GM19468 (cell line): Measurements from ENCODE around the gene OSBPL7.
A peak's percentile ranks its signal among the peaks of the same experiment; 100 is the strongest.

Experiments
- ATAC-seq: cut with Tn5 transposase; IDR thresholded peaks from one replicate; pipeline ENCODE4 v1.9.1; 2021; ENCODE audit warnings: mild to moderate bottlenecking, moderate library complexity, moderate number of reproducible peaks; ENCODE audit not compliant: unreplicated experiment; ENCODE audit errors: extremely low read depth

Gene OSBPL7

DNA sequence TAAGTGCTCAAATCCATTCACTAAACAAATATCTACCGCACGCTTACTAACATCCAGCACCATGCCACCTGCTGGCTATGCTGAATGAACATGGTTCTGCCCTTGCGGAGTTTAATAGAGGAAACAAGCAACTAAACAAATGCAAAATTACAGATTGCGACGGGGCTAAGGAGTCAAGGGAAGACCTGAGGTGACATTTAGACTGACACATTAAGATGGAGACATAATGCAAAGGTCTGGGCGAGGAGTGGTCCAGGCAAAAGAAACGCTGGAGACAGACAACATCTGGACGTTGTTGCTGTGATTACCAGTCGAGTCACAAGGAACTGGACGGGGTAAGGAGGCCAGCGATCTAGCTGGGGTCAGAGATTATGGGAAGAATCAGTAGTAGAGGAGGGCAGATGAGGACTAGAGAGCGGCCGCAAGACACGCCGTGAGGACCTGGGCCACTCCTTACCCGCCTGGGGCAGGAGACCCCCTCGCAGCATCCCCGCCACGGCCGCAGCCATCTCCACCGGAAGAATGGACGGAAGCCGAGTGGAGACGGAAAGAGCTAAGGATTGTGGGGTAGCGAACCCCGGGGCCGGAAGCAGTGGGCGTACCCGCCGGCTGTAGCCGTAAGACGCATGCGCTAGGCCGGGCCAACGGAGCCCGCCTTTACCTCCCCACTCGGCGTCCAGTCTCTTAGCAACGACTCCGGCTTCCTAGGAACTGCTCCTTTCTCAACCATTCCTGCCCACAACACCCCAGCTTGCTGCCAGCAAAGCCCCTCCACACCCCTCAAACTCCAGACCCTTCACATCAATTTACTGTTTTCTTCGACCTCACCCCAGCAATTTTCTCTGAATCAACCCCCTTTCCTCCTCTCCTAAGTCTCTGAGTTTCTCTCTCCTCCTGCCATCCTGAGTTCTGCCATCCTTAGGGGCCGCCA, 9.7 kb upstream of the OSBPL7 start, which contains the start of the genes LRRC46 and MRPL10:
Gene LRRC46, plus strand, starts transcription at position 668 of the 931 bp plus-strand sequence. CDS start 320 bp downstream, outside the sequence.
Gene MRPL10, minus strand, starts transcription at position 539 of the 931 bp plus-strand sequence. Its CDS starts 30 bp downstream, at position 509.
- ATAC-seq: peak; percentile 77

DNA sequence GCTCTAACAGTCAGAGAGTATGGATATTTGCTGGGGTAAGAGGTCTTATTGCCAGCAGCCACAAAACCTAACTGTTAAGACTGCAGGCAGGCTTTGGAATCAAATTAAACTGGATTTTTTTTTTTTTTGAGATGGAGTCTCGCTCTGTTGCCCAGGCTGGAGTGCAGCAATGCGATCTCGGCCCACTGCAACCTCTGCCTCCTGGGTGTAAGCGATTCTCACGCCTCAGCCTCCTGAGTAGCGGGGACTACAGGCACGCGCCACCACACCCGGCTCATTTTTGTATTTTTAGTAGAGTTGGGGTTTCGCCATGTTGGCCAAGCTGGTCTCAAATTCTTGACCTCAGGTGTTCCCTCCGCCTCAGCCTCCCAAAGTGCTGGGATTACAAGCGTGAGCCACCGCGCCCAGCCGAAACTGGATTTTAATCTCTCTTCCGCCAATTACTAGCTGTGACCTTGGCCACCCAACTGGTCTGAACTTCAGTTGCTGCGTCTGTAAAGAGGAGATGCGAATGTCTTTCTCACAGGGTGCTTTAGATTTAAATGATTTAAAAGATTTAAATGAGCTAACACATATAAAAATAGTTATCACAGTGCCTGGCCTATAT, 8.9 kb upstream of the OSBPL7 start:
- no peak for ATAC-seq

DNA sequence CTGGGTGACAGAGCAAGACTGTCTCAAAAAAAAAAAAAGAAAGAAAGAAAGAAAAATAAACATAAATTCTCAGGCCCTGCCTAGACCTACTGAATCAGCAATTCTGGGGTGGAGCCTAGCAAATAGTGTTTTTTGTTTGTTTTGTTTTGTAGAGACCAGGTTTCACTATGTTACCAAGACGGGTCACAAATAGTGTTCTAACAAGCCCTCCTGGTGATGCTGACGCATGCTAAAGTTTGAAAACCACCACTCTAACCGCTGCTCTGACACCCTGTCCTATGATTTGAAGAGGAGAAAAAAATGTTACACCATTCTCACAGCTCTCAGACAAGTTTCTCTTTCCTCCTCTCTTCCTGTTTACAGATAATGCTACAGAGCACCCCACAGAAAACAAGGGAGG, 8.3 kb upstream of the OSBPL7 start:
- no peak for ATAC-seq

DNA sequence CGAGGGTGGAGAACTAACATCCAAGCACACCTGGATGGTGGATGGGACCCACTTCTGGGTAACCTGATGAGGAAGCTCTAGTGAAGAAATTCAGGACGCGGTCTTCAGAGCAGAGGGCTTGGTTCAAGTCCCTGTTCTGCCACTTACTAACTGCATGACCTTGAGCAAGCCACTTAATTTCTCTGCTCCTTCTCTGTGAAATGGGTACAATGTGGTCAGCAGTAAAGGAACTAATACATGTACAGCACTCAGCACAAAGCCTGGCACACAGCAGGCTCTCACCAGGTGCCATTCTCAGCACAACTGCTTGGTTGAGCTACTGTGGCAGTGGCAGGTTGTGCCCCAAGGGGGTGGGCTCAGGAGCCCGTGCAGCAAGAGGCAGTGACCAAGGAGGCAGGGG, 1.9 kb upstream of the OSBPL7 start:
- ATAC-seq: no peak

DNA sequence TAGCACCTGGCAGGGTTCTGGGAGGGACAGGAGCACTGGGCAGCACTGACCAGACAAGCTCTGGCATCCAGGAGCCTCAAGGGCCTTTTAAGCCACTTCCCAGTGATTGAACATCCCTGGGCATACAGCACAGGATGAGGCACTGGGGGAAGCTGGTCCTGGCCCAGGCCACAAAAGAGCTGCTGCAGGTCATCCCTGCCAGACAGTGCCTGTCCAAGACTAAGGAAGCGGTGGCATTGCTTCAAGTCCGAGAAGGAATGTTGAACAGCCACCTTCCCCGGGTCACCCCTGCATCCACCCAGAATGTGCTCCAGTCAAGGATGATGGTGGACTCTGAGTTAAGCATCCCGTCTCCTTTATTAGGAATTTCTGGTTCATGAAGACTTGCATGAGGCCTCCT, 1.2 kb upstream of the OSBPL7 start:
- ATAC-seq: no peak

DNA sequence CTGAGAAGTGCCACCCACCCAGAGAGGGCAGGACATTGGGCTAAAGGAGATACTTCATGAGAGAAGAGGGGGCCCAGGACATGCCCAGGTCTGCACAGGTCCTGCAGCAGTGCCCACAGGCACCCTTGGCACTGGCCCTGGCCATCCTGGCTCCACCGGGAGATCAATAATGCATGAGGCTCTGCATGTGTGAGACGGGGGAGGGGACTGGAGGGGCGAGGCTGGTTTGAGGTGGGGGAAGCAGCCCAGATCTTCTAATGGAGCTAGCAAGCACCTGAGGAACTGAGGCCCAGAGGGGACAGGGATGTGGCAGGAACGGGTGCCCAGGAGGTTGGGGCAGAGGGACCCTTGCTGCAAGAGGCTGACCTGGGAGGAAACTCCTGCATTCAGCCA, 567 bp downstream of the OSBPL7 start:
- ATAC-seq: no peak

DNA sequence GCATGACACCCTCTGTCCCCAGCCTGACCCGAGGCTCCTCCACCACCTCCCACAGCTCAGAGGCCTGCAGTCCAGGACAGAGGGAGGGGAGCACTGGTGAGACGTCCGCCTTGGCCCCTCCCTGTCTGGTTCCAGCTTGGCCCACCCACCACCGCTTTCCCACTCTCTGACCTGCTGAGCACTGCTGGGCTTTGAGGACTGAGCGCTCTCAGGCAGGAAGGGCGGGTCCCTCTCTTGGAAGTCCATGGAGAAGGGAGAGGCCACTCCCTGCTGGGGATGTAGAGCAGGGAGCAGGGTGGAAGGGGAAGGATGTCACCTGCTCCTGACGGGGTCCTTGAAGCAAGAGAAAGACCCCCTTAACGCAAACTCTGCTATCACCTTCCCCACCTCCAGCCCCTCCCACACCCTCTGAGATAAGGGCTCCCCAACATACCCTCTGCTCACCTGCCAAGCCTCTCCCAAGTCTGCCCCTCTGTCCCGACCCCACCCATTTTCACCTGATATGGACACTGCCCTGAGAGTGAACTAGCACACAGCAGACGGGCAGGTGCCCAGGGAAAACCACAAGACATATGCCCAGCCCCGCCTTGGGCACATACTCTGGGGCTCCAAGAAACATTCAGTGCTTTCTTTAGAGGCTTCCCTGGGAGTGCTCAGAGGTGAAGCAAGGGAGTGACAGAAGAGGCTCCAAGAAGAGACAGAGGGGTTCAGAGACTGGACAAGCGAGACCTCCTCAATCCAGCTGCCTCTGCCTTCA, 1.4 kb downstream of the OSBPL7 start:
- no peak for ATAC-seq

DNA sequence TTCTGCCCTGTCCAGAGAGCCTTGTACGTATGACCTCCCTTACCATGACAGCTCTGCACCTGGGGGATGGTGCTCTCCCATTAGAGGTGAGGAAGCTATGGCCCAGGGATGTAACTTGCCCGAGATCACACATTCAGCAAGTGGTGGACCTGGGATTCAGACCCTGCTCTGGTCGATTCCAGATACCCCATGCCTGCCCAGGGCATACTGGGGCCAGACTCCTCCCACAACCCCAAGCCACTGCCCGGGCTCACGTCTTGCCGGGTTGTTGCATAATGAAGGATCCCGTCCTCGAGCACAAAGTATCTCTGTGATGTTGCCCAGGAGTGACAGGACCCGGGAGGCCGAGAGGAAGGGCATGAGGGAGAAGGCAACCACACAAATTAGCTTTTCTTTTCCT, 2.1 kb downstream of the OSBPL7 start:
- no peak for ATAC-seq

DNA sequence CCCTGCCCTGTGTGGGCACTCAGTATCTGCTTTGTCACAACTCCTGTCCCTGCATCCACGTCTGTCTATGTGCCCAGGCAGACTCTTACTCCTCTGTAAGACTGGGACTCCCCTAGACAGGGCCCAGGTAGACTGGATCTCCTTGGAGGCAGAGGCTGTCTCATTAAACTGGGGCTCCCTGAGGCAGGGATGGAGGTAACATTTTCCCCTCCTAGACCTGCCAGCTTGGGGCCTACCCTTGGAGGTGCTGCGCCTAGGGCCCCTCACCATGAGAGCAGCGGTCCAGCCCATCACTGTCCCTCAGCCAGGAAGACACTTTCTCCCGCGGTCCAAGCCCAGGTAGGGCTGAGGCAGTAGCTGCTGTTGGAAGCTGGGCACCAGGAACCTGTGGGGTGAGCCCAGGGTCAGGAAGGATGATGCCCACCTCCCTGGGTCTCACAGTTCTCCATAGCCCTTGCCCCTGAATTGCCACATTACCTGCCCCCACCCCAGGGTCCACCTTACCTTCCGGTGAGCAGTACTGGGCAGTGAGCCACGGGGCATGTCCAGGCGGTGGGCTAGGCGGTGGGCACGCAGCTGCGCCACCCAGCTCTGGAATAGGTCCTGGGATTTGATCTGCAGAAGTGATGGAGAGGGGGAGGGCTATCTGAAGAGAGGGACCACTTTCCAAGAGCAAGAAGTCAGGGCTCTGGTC, 3.4 kb downstream of the OSBPL7 start:
- ATAC-seq: no peak

DNA sequence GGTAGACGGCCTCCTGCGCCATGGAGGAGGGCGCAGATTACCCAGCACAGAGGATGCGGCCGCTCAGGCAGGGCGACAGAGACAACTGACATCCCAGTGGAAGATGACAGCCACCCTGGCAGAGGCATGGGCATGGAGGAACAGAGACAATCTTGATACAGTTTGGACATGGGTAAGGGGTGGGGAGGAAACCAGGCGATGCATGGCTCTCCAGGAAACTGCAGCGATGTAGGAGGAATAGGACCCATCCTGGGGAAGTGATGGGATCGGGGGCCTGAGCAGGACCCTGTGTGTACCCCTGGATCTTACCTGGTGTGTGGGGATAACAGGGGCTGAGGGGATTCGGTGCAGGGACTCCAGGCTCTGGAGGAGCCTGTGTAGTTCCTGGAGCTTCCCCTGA, 4.6 kb downstream of the OSBPL7 start:
- ATAC-seq: no peak

DNA sequence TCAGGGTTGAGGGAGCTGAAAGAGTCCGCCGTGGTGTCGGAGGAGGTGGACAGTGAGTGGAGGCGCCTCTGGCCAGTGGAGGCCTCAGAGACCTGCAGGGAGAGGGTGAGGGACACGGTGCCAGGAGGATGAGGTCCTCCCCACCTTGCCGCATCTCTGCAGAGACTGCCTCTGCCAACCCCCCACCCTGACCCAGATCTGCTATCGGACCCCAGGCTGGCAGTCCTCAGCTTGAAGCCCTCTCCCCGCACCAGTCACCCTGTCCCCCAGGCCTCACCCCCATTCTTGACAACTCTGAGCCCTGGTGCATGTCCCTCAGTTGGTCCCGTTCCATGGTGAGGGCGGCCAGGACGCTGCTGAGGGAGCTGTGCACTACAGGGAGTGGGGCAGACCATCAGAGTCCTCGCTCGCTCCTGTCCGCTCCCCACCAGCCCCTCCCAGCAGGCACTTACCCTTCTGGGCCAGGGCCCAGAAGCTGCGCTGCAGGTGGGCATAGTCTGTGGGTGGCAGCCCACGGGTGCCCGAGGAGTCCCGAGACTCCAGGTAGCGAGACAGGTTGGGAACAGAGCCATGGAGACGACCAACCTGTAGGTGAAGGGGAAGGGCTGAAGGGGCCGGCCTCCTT, 5.4 kb downstream of the OSBPL7 start:
- ATAC-seq: no peak

DNA sequence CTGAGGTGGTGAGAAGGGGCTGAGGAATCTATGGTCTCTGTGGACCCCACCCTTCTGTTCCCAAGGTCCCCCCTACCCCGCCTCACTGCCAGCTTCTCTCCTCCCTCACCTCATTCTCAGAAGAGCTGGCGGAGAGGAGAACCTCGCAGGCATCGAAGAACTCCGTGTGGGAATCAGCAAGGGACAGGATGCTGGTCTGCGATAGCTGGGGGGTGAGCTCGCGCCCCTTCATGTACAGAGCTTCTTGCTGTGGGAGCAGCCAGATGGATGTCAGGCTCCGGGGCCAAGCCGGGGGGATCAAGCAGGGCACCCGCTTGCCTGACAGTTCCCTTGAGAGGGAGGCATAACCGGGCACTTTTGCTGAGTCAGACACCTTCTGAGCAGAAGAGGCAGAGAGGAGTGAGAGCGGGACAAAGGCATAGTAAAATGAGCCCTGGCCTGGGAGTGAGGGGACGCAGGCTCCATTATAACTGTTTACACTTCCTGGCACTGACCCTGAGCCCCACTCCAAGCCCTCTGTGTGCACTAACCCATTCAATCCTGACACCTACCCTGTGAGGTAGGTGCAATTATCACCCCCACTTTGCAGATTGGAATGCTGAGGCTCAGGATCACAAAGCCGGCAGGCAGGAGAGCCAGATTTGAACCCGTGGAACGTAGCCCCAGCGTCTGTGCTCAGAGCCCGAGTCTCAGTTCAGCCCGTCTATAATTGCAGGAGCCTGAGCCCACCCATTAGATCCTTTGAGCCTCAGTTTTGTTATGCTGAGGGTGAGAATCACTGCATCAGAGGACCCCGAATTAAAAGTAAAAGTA, 6.3 kb downstream of the OSBPL7 start:
- no peak for ATAC-seq

DNA sequence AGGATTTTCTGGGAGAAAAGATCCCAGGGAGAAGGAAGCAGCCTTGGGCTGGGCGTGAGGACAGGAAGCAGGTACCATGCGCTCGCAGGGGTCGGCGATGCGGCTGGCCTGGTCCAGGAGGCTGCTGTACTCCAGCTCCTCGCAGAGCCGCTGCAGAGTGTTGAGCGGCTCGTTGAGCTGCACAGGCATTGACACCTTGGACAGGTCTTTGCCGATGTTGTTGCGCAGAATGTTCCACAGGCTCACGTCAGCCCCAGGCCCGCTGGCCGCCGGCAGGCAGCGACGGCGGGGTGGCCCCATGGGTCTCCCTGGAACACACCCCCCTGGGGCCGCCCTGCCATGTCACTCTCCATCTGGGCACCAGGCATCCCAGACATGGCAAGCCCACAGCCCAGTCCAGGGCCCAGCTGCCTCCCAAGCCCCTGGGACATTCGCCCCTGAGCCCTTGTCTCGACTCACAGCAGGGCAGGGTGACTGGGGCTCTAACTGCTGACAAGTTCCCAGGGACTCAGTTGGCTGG, 8.0 kb downstream of the OSBPL7 start:
- no peak for ATAC-seq

DNA sequence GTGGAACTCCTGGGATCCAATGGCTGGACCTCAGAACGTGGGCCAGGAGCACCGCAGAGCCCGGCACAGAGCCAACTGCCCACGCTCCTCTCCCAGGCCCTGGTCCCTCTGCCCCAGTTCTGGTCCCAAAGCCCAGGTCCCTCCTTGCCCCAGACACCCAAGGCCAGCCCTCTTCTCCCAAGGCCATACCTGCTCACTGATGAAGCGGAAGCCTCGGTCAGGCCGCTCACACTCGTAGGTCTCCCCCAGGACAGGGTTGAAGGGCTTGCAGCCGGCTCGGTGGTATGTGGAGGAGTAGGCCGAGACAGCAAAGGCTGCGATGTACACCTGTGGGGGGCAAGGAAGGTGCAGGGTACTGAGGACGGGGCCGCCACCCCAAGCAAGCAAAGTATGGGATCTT, 8.5 kb downstream of the OSBPL7 start:
- no peak for ATAC-seq

DNA sequence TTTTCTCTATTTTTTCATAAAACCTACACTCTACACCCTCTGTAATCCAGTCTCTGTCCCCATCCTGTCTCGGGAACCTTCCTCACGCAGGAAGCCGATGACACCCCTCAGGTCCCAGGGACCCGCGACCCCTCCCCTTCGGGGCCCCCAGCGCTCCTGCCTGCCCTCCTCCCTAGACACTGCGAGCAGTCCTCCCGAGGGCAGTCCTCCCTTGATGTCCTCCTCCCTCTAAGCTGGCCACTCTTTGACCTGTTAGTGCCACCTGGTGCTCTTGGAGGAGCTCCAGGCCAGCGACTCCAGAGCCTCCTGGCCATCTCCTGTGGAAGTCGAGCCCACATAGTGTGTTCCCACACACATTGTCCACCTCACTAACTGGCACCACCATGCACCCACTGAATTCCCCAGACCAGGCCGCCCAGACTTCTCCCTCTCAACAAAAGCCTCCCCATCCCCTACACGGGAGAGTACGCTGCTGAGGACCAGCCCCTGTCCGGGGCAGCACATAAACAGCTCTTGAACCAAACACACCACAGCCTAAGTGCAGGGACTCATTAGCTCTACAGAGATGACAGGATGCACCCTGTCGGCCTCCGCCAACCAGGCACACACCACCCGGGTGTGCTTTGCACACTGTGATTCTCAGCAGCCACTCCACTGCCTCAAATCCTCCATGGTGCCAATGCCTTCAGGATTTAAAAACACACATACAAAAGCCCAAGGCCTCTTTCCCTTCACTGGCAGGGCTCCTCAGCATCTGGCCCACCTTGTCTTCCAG, 9.3 kb downstream of the OSBPL7 start:
- no peak for ATAC-seq

DNA sequence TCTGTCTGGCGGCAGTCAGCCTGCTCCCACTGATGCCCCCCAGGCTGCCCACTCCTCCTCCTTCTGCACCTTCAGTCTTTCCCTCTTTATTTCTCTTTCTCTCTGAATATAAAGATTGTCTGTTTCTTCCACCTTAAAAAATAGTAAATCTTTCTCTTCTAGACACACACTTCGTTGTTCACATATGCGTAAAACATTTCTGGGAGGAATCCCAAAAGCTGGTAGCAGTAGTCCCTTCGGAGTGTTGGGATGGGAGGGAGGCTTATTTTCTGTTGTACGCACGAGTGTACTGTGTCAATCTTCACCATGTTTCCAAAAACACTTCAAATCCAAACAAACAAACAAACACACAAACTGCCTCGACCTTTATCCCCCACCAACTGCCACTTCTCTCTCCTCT, 9.9 kb downstream of the OSBPL7 start:
- no peak for ATAC-seq

DNA sequence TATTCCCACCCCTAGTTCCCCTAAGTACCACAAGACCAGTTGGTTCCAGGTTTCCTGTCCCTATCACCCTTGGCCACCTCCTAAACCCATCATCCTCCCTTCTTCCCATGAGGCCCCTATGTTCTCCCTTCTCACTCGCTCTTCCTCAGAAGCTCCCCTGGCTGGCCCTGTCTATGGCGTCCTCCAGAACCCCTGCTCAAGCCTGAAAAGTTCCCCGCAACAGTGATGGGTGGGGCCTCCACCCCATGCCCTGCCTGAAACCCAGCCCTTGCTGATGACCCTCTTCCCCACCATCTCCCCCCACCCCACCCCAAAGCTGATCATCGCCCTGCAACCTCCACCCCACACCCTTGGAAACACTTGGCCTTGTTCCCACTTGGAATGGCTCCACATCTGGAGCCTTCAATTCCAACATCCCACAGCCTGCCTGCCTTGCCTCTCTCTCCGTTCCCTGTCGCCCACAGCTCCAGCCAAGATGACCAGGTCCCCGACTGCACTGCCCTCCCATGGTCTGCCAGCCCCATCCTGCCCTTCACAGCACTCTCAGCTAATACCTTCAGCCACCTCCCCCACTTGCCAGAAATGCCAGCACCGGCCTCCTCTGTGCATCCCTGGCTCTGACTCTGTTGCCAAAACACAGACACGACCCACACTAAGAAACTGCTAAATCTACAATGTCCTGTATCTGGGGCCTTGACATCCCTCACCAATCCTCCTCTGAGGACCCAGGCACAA, 10.5 kb downstream of the OSBPL7 start:
- ATAC-seq: no peak
